HEK293T (cell line): ENCODE data around the gene ANOS1.

Experiments used
- ARNT ChIP-seq: fragments of 450-650 bp; IDR thresholded peaks from 2 replicates; pipeline ENCODE4 v1.6.1; 2017; ENCODE audit warnings: mild to moderate bottlenecking
- FOXK2 ChIP-seq: fragments of 450-650 bp; IDR thresholded peaks from 2 replicates; pipeline ENCODE4 v1.6.1; 2016; ENCODE audit warnings: mild to moderate bottlenecking
- FOXM1 ChIP-seq: fragments of 450-650 bp; IDR thresholded peaks from 2 replicates; pipeline ENCODE4 v1.6.1; 2017; ENCODE audit warnings: mild to moderate bottlenecking, borderline replicate concordance
- SP1 ChIP-seq: fragments of 450-650 bp; IDR thresholded peaks from 2 replicates; pipeline ENCODE4 v1.6.1; 2017
- SUZ12 ChIP-seq: fragments of 450-650 bp; IDR thresholded peaks from 2 replicates; pipeline ENCODE4 v1.6.1; 2016; ENCODE audit warnings: mild to moderate bottlenecking
- ZNF384 ChIP-seq: fragments of 450-650 bp; IDR thresholded peaks from 2 replicates; pipeline ENCODE4 v1.6.1; 2016

DNA sequence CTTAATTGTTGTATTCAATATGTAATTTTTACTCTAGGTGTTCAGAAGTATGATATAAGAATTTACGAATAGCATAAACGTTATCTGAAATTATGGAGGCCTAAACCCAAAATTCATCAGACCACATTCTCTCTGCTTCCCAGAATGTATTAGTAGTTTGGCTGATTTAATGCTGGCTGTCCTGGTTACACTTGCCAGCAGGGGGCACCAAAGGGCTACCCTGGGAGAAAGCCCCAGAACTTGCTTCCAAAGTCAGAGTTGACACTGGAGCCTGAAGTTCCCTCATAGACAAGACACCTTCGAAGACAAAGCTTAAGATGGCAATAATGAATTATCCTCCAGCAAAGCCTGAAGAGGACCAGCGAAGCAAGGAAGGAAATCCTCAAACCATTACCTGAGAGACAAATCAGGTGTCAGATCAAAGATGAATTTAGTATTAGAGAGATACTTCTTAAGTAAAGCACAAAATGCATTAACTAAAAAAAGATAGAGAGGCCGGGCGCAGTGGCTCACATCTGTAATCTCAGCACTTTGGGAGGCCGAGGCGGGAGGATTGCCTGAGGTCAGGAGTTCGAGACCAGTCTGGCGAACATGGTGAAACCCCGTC, 11.3 kb upstream of the ANOS1 start:
- TF ChIP-seq SUZ12 (no peak), SP1 (no peak), FOXK2 (no peak), ZNF384 (no peak), ARNT (no peak), FOXM1 (no peak)
